Renal cortical epithelial cell (primary cell): ENCODE data around the gene MACROH2A1. TPM values are rescaled to one million over a fixed set of nuclear protein-coding genes. Genes with fewer than 3 reads are reported as not detected.

Source experiments
- DNase-seq: peaks from one replicate; pipeline ENCODE4 v3.0.0-alpha.2; 2011; ENCODE audit warnings: low read depth
- total RNA-seq: library from RNA; depleted of rRNA; stranded (reverse); fragments of >200 nt; gene quantifications from 2 replicates; pipeline ENCODE4 v1.2.3, GENCODE V29; 2014

MACROH2A1 gene
- total RNA-seq, 1 donor from 2014 or later, result 282 TPM

- DNase-seq, result no peak
Measured at GRCh38 chr5:135397084-135397483, 1.9 kb downstream of the MACROH2A1 start.

- no peak for DNase-seq
Measured at GRCh38 chr5:135396459-135397055, 2.5 kb downstream of the MACROH2A1 start.

DNA sequence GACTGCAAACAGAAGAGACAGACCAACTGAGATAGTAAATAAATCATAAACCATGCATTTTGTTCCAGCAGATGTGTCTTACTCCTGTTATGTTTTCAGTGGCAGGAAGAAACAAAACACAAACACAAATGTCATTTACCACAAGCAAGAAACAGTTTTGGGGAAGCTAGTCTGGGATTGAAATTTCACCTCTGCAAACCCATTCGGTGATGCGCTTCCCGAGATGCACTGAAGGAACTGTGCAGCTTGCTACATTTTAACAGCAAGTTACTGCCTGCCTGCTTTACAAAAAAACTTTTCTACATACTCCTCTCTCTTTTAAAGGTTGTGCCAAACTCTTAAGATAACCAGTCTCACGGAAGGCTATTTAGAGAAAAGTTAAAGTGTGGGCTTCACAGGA, 3.2 kb downstream of the MACROH2A1 start:
- no peak for DNase-seq

DNA sequence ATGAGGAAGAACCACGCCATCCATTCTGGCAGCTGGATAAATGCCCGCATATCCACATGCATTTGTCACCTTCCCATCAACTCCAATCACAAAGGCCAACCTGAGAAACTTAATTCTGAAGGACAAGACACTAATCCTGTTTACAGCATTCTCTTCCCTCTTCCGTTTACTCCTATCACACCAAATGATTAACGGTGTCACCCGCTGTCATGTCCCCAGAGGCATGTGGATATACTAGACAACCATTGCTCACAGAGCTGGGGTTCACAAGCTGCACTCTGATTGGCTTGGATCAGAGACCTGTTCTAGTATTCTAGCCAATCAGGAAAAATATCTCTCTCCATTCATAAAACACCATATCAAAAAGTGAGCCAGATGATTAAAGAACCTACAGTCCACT, 3.6 kb downstream of the MACROH2A1 start:
- DNase-seq, result no peak

GRCh38 chr5:135394095-135394494, 4.9 kb downstream of the MACROH2A1 start:
- DNase-seq, result no peak

DNA sequence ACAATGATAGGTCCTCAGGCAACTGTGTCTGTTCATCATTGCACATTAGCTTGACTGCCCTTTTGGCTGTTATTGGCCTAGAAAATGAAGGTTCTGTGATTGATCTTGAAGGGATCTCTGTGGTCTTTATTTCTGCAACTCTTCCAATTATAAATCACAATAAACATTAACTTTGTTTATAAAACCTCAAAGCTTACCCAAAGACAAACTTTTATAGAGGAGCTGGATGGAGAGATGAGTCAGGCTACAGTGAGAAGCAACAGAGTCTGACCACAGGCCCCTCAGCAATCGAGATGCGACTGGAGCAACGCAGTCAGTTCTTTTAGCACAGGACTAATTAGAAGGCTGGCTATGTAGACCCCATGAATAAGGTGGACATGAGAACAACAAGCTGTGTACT, 5.3 kb downstream of the MACROH2A1 start:
- DNase-seq, result no peak

GRCh38 chr5:135393229-135393628, 5.8 kb downstream of the MACROH2A1 start:
- DNase-seq, result no peak

DNA sequence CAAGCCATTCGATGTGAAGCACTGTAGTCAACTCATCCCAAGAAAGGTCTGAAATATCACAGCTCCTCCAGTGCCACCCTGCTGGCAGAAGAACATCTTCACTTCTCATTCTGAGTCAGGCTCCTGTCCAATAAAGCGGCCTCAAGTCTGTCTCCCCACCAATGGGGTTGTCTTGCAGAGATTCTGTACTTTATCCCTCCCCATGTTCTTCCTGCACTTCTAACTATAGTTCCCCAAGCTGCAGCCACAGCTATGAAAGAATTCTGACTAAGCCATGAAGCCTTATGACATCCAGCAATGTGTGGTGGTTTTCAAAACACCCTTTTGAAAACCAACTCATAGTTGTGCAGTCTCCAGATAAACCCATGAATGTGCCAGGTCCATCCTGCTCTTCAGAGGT, 6.8 kb downstream of the MACROH2A1 start:
- peak; percentile 70 for DNase-seq

GRCh38 chr5:135391869-135392255, 7.2 kb downstream of the MACROH2A1 start:
- no peak for DNase-seq

DNA sequence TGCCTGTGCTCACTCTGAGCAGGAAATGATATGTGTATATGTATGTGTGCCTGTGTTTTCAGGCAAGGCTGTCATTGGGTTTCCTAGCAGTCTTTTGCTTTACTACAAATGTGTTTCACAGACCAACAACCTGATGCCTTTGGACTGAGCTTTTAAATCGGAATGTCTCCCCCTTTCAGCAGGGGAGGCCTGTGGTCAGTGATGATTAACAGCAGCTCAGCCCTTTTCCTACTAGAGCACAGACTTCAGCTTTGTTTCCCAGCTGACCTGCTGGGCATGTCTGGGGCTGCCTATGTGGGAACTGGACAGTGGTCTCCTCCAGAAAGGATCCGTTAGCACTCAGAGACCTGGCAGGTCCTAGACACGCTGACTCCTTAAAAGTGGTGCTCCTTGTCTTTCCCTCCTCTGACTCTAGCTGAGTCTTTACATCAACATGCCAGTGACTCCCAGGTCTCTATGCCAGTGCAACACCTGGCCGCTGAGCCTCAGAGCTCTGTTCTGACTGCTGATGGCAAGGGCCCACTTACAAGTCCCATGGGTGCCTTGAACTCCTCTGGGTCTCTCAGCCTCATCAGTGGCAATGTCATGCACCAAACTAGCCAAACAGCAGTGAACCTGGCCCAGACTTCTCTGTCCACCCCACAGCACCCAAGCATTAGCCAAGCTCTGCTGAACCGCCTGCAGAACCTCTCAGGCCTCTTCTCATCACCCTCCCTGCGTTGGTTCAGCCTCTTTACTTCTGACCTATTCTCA, 7.7 kb downstream of the MACROH2A1 start:
- peak; percentile 88 for DNase-seq

DNA sequence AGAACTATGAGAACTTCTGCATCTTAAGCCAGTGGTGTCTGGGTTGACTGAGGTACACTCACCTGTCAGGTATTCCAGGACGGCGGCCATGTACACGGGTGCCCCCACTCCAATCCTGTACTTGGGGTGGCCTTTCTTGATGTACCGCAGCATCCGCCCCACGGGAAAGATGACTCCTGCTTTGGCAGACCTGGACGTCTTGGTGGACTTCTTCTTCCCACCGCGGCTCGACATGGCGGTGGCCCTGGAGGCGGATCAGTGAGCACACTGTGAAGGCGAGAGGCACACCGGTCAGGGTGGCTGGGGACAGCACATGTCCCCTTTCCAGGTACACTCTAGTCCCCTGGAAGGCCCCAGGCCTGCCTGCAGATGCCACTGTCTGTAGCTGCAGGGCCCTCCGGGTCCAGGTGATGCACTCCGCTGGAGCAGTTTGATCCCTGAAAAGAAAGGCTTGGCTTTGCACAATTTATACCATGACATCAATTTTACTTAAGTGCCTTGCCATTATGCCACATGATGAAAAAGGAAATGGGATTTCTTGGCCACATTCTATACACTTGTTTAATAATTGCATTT, 10.1 kb downstream of the MACROH2A1 start:
- DNase-seq, result no peak

DNA sequence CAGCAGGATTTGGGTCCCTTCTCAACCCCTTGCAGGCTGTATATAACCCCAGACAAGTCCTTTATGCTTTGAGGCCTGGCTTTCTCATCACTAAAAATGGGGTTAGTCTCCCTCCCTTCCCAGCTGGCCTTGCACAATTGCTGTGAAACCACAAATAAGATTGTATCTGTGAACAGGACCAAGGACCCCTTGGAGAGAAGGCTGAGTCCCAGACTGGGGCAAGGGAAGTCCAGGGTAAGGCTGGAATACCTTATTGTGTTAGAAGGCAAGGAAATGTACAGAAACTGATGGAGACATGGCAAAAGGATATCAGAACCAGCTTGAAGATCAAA, 11.4 kb downstream of the MACROH2A1 start:
- no peak for DNase-seq

DNA sequence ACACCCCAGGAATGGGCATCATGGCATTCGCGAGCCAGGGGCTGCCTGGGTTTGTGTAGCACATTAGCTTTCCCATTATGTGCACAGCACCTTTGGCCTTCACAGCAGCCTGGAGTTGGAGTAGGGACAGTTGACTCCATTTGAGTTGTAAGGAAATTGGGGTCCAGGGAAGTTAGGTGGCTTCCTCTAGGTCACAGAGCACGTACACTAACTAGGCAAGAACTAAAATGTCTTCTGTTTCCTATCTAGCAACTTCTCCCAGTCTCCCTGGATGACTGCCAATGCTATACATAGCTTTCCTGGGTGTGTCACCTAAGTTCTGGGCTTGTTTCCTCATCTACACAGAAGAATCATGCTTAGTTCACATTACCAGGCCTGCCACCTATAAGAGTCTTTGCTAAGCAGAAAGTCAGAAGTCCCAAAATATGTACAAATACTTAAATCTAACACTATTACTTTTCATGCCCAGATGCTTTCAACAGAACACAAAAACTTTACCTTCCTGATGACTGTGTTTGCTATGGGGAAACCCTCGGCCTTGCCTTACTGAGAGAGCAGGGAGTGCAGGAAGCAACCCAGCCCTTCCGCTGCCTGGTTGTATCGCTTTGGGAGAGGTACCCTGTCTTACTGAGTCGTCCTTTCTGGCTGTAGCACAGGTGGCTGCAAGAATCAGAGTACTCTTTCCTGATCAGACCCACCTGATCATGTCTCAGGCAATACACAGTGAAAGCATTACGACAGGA, 12.0 kb downstream of the MACROH2A1 start:
- peak; percentile 88 for DNase-seq

GRCh38 chr5:135386096-135386495, 12.9 kb downstream of the MACROH2A1 start:
- peak; percentile 82 for DNase-seq

DNA sequence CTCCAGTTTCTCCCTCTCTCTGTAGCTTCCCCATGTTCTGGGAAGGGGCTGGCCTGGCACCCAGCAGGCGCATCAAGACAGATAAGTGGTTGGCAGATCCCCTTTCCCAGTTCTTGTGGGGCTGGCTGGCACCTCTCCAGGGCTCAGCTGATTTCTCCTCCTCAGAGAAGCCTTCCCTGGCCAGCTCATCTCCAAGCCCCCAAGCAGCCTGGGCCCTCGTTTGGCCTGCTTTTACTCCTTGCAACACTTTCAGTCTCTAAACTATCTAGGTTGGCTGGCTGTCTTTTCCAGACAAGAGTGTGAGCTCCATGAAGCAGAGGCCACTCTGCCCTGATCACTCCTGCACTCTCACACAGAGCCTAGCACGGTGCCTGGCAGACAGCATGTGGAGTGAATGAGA, 13.5 kb downstream of the MACROH2A1 start:
- DNase-seq, result no peak

DNA sequence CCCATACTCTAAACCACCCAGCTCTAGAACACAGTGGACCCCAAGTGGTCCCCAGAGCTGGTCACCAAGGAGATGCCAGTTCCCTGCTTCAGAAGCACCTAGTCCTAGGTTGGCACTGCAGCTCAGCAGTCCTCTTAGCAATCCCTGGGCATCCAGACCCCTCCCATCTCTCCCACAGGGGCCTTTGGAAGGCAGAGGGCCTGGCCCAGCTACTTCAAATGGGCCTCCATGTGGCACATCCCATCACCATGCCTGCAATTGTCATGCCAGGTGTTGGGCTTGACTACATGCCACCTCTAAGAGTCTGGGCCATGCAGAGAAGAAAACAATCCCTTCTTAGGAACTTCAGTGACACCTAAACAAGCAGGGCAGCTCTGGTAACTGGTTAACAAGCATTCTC, 14.1 kb downstream of the MACROH2A1 start:
- no peak for DNase-seq

DNA sequence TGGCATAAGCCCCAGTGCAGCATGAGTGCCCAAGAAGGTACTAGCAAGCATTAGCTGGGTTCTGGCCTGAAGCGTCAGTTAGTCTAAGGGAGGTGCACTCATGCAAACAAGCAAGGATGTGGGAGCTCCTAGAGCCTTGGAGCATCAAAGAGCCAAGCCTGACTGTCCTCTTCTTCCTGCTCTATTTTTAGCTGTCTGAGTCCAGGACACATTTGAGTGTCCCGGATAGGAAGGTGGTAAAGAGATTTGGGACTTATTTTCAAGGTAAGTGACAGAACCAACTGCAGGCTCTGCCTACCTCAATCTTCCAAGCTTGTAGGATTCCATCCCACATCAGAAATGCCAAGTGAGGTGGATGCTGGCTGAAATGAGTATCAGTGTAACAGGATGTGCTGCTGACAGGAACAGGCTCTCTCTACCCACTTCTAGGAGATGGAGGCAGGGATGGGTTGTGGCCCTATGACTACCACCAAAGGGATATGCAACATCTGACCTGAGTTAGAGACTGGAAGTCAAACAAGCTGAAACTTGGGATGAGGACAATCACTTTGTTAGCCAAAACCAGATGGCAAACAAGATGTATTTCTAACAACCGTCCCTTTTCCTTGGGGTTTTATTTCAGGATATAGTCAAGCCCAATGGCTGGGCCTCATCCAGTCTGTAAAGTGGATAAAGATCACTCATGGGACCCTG, 15.1 kb downstream of the MACROH2A1 start:
- DNase-seq, result no peak

- no peak for DNase-seq
Measured at GRCh38 chr5:135382981-135383380, 16.1 kb downstream of the MACROH2A1 start.

DNA sequence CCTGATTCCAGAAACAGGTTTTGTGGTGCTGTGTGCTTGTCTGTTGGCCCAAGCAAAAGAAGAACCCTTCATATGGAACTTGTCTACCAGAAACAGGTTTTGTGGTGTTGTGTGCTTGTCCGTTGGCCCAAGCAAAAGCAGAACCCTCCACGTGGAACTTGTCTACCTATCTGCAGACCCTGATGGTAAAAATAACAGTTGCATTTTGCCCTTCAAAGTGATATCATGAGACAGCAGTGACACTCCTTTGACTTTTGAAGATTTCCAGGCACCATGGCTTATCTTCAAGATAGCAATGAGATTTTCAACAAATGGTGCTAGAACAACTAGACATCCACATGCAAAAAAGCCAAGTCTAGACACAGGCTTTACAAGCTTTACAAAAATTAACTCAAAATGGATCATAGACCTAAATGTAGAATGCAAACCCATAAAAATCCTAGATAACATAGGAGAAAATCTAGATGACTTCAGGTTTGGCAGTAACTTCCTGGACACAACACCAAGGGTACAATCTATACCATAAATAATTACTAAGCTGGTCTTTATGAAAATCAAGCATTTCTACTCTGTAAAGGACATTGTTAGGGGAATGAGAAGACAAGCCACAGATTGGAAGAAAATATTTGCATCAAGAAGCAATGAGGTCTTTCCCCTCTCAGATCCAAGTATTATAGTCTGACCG, 16.8 kb downstream of the MACROH2A1 start:
- no peak for DNase-seq

- DNase-seq, result peak; percentile 38
Measured at GRCh38 chr5:135379046-135379654, 19.9 kb downstream of the MACROH2A1 start.
